ENCODE measurements around the gene IGLL1. TPM values are rescaled to one million over a fixed set of nuclear protein-coding genes. Genes with fewer than 3 reads are reported as not detected.

IGLL1 gene
- total and polyA plus RNA-seq, 2 experiments from 2014 or later = not detected

DNA sequence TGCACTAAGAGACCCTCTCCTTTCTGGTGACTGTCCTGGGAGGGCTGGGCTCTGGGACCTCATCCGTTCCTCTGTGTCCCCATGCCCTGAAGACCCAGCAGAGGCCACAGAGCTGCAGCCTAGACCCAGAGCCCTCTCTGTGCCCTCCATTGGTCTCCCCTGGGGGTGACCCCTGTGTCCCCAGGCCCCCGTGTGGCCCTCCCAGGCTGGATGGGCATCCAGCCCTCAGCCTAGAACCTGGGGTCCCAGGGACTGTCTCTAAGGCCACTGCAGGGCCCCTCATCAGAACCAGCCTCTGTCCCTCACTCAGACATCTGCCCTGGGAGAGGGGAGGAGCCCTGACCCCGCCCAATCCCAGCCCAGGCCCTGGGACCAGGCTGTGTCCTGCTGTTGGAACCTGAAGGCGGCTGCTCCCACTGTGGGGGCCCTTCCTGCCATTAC, 5.7 kb downstream of the IGLL1 start:
- Mint-ChIP-seq H3K36me3 (ENCODE audit: low read depth) (no peaks in the 10 kb centered on the region; the same call in 2 of the 3 replicates), H3K27ac (no peak overlapping the region), H3K27me3 (ENCODE audit: insufficient read depth, low read depth, poor library complexity) (peaks cover 25% of the 10 kb centered on the region), H3K4me1 (no peaks in the 10 kb centered on the region; the same call in 2 of the 3 replicates), H3K9me3 (no peaks in the 10 kb centered on the region; the same call in 2 of the 3 replicates), H3K4me3 (no peak overlapping the region)
- no peak for DNase-seq (ENCODE audit: low spot score)
- H3K27ac ChIP-seq (ENCODE audit: low read depth) = no peak overlapping the region
- no peaks in the 10 kb centered on the region for H3K9me2 ChIP-seq (ENCODE audit: insufficient read depth)
- TF ChIP-seq JUNB (IDR thresholded peaks at IDR 0.05; ENCODE audit: unreplicated experiment) (no peak), CREB1 (CRISPR knock-in tag; IDR thresholded peaks at IDR 0.05; ENCODE audit: low read depth) (no peak), EZH2 (IDR thresholded peaks at IDR 0.05; ENCODE audit: low read depth, unreplicated experiment) (no peak), CTCF (conservative IDR thresholded peaks at IDR 0.05; ENCODE audit: low read depth in 2 of 2) (no peak), NANOG (IDR thresholded peaks at IDR 0.05; ENCODE audit: borderline replicate concordance) (no peak), ZNF114 (CRISPR knock-in tag; IDR thresholded peaks at IDR 0.05) (no peak), POLR2AphosphoS5 (IDR thresholded peaks at IDR 0.05; ENCODE audit: low read depth) (no peak), STAT1 (IDR thresholded peaks at IDR 0.05; ENCODE audit: unreplicated experiment) (no peak), ZNF462 (CRISPR knock-in tag; IDR thresholded peaks at IDR 0.05) (no peak), ZNF331 (CRISPR knock-in tag; IDR thresholded peaks at IDR 0.05; ENCODE audit: low read depth) (no peak), EZH2phosphoT487 (IDR thresholded peaks at IDR 0.05; ENCODE audit: unreplicated experiment) (no peak)
- TF ChIP-seq, protein P1, sequence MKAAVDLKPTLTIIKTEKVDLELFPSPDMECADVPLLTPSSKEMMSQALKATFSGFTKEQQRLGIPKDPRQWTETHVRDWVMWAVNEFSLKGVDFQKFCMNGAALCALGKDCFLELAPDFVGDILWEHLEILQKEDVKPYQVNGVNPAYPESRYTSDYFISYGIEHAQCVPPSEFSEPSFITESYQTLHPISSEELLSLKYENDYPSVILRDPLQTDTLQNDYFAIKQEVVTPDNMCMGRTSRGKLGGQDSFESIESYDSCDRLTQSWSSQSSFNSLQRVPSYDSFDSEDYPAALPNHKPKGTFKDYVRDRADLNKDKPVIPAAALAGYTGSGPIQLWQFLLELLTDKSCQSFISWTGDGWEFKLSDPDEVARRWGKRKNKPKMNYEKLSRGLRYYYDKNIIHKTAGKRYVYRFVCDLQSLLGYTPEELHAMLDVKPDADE (IDR thresholded peaks at IDR 0.05) = no peak
- TF ChIP-seq, protein P2, sequence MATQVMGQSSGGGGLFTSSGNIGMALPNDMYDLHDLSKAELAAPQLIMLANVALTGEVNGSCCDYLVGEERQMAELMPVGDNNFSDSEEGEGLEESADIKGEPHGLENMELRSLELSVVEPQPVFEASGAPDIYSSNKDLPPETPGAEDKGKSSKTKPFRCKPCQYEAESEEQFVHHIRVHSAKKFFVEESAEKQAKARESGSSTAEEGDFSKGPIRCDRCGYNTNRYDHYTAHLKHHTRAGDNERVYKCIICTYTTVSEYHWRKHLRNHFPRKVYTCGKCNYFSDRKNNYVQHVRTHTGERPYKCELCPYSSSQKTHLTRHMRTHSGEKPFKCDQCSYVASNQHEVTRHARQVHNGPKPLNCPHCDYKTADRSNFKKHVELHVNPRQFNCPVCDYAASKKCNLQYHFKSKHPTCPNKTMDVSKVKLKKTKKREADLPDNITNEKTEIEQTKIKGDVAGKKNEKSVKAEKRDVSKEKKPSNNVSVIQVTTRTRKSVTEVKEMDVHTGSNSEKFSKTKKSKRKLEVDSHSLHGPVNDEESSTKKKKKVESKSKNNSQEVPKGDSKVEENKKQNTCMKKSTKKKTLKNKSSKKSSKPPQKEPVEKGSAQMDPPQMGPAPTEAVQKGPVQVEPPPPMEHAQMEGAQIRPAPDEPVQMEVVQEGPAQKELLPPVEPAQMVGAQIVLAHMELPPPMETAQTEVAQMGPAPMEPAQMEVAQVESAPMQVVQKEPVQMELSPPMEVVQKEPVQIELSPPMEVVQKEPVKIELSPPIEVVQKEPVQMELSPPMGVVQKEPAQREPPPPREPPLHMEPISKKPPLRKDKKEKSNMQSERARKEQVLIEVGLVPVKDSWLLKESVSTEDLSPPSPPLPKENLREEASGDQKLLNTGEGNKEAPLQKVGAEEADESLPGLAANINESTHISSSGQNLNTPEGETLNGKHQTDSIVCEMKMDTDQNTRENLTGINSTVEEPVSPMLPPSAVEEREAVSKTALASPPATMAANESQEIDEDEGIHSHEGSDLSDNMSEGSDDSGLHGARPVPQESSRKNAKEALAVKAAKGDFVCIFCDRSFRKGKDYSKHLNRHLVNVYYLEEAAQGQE (IDR thresholded peaks at IDR 0.05; ENCODE audit: unreplicated experiment) = no peak
- no peaks in the 10 kb centered on the region for H4K20me1 ChIP-seq (replicated peaks; ENCODE audit: insufficient read depth)
- H3K79me2 ChIP-seq (replicated peaks; ENCODE audit: insufficient read depth) = no peaks in the 10 kb centered on the region
- no peaks in the 10 kb centered on the region for H3K4me1 ChIP-seq (ENCODE audit: insufficient read depth)
- H2AFZ ChIP-seq = no peak overlapping the region
- H3K27me3 ChIP-seq (ENCODE audit: insufficient read depth) = no peaks in the 10 kb centered on the region
- H3K36me3 ChIP-seq (ENCODE audit: insufficient read depth) = no peaks in the 10 kb centered on the region
- peak; percentile 83 for ATAC-seq
- H3F3A ChIP-seq (replicated peaks; ENCODE audit: low read depth) = no peaks in the 10 kb centered on the region
- no peak overlapping the region for H3K4me3 ChIP-seq
- no peak overlapping the region for H3K4me2 ChIP-seq

All from GM23338 (cell line).